Measurements from ENCODE around the gene P4HB. TPM values are rescaled to one million over a fixed set of nuclear protein-coding genes. Genes with fewer than 3 reads are reported as not detected.

P4HB gene
- total RNA-seq, 3 donors from 2014 or later, result 442 to 487 (median 478) TPM

GRCh38 chr17:81802856-81803643, 57.3 kb downstream of the P4HB start:
- no peak for ATAC-seq
- H3K36me3 Mint-ChIP-seq (ENCODE audit: insufficient read depth), result no peaks in the 10 kb centered on the region
- no peak overlapping the region for H3K4me3 Mint-ChIP-seq

GRCh38 chr17:81802048-81802758, 58.1 kb downstream of the P4HB start:
- Mint-ChIP-seq H3K4me3 (no peak overlapping the region), H3K27me3 (ENCODE audit: low read depth) (peaks cover 41% of the 10 kb centered on the region), H3K9me3 (no peaks in the 10 kb centered on the region), H3K4me1 (ENCODE audit: low read depth) (peaks cover 1% of the 10 kb centered on the region), H3K36me3 (ENCODE audit: insufficient read depth) (no peaks in the 10 kb centered on the region)
- ATAC-seq (no peak), DNase-seq (no peak)

More at GRCh38 chr17:81802856-81803643, 57.3 kb downstream of the P4HB start:
- H3K9me3 Mint-ChIP-seq, result no peaks in the 10 kb centered on the region
- no peak for DNase-seq
- peaks cover 1% of the 10 kb centered on the region for H3K4me1 Mint-ChIP-seq (ENCODE audit: low read depth)
- H3K27me3 Mint-ChIP-seq (ENCODE audit: low read depth), result peaks cover 44% of the 10 kb centered on the region

GRCh38 chr17:81801327-81801726, 59.0 kb downstream of the P4HB start:
- Mint-ChIP-seq H3K36me3 (ENCODE audit: insufficient read depth) (no peaks in the 10 kb centered on the region), H3K27me3 (ENCODE audit: low read depth) (peaks cover 41% of the 10 kb centered on the region), H3K4me3 (no peak overlapping the region), H3K4me1 (ENCODE audit: low read depth) (peaks cover 1% of the 10 kb centered on the region), H3K9me3 (no peaks in the 10 kb centered on the region)
- DNase-seq, result no peak
- ATAC-seq, result no peak

GRCh38 chr17:81794509-81794908, 65.8 kb downstream of the P4HB start:
- Mint-ChIP-seq H3K36me3 (ENCODE audit: insufficient read depth) (no peaks in the 10 kb centered on the region), H3K9me3 (no peaks in the 10 kb centered on the region), H3K4me3 (no peak overlapping the region), H3K27me3 (ENCODE audit: low read depth) (peaks cover 6% of the 10 kb centered on the region), H3K4me1 (ENCODE audit: low read depth) (no peaks in the 10 kb centered on the region)
- no peak for ATAC-seq
- DNase-seq, result no peak

GRCh38 chr17:81794074-81794476, 66.3 kb downstream of the P4HB start:
- DNase-seq, result no peak

More at GRCh38 chr17:81794074-81794476, 66.3 kb downstream of the P4HB start:
- no peak overlapping the region for H3K4me3 Mint-ChIP-seq
- no peaks in the 10 kb centered on the region for H3K36me3 Mint-ChIP-seq (ENCODE audit: insufficient read depth)
- H3K9me3 Mint-ChIP-seq, result no peaks in the 10 kb centered on the region
- peaks cover 3% of the 10 kb centered on the region for H3K27me3 Mint-ChIP-seq (ENCODE audit: low read depth)
- no peaks in the 10 kb centered on the region for H3K4me1 Mint-ChIP-seq (ENCODE audit: low read depth)
- ATAC-seq, result no peak

Other genes starting within 250 kb of the P4HB start
- gene NPLOC4, start 223.4 kb downstream of the P4HB start, total RNA-seq, result 100 to 1,000 TPM; 153 to 201 (median 167) TPM
- gene TSPAN10, start 223.3 kb downstream of the P4HB start, total RNA-seq, result under 1 TPM in 2 of 3 donors, not detected in 1; 0.11 to 0.18 TPM
- under 1 TPM in 1 of 3 donors, not detected in 2; 0.35 TPM for gene PDE6G, start 204.0 kb downstream of the P4HB start, total RNA-seq
- gene OXLD1, start 193.9 kb downstream of the P4HB start, total RNA-seq, result 10 to 100 TPM; 35.0 to 41.1 (median 35.3) TPM
- 10 to 100 TPM; 82.9 to 91.9 (median 84.9) TPM for gene CCDC137, start 193.8 kb downstream of the P4HB start, total RNA-seq
- gene ARL16, start 176.7 kb downstream of the P4HB start, total RNA-seq, result 10 to 100 TPM; 27.3 to 38.6 (median 27.9) TPM
- gene HGS, start 176.5 kb downstream of the P4HB start, total RNA-seq, result 100 to 1,000 TPM; 146 to 162 (median 147) TPM
- 100 to 1,000 TPM; 294 to 372 (median 359) TPM for gene MRPL12, start 157.2 kb downstream of the P4HB start, total RNA-seq
- 10 to 100 TPM; 29.9 to 47.8 (median 38.8) TPM for gene SLC25A10, start 148.3 kb downstream of the P4HB start, total RNA-seq
- not detected for gene GCGR, start 56.4 kb downstream of the P4HB start, total RNA-seq
- gene MCRIP1, start 27.2 kb downstream of the P4HB start, total RNA-seq, result 100 to 1,000 TPM; 100 to 112 (median 110) TPM
- not detected for gene PPP1R27, start 25.5 kb downstream of the P4HB start, total RNA-seq
- gene ARHGDIA, start 10.8 kb upstream of the P4HB start, total RNA-seq, result 100 to 1,000 TPM; 789 to 858 (median 821) TPM
- 100 to 1,000 TPM; 321 to 369 (median 324) TPM for gene ALYREF, start 31.1 kb upstream of the P4HB start, total RNA-seq
- 100 to 1,000 TPM; 128 to 157 (median 153) TPM for gene ANAPC11, start 31.2 kb upstream of the P4HB start, total RNA-seq
- gene NPB, start 41.7 kb upstream of the P4HB start, total RNA-seq, result under 1 TPM in 2 of 3 donors, not detected in 1; 0.14 to 0.24 TPM
- gene PCYT2, start 50.9 kb upstream of the P4HB start, total RNA-seq, result 10 to 100 TPM; 23.5 to 25.8 (median 25.7) TPM
- 10 to 100 TPM; 41.1 to 47.2 (median 46.3) TPM for gene SIRT7, start 57.6 kb upstream of the P4HB start, total RNA-seq
- gene MAFG, start 67.2 kb upstream of the P4HB start, total RNA-seq, result 10 to 100 TPM; 42.9 to 50.9 (median 43.4) TPM
- gene PYCR1, start 76.8 kb upstream of the P4HB start, total RNA-seq, result 100 to 1,000 TPM; 192 to 199 (median 194) TPM
- not detected for gene MYADML2, start 86.7 kb upstream of the P4HB start, total RNA-seq
- under 1 TPM; 0.40 to 0.56 (median 0.41) TPM for gene NOTUM, start 100.7 kb upstream of the P4HB start, total RNA-seq
- gene ASPSCR1, start 117.1 kb upstream of the P4HB start, total RNA-seq, result 10 to 100 TPM; 41.4 to 41.9 (median 41.6) TPM
- gene CENPX, start 162.3 kb upstream of the P4HB start, total RNA-seq, result 100 to 1,000 TPM; 145 to 189 (median 183) TPM
- gene LRRC45, start 162.8 kb upstream of the P4HB start, total RNA-seq, result 10 to 100 TPM; 19.5 to 31.4 (median 30.8) TPM
- gene RAC3, start 171.1 kb upstream of the P4HB start, total RNA-seq, result 1 to 10 TPM; 4.1 to 7.7 (median 4.8) TPM
- gene DCXR, start 177.2 kb upstream of the P4HB start, total RNA-seq, result 10 to 100 TPM; 74.2 to 88.6 (median 76.9) TPM
- 10 to 100 TPM; 20.3 to 21.5 (median 20.4) TPM for gene RFNG, start 191.3 kb upstream of the P4HB start, total RNA-seq
- 100 to 1,000 TPM; 172 to 183 (median 177) TPM for gene GPS1, start 191.4 kb upstream of the P4HB start, total RNA-seq
- gene DUS1L, start 205.3 kb upstream of the P4HB start, total RNA-seq, result 100 to 1,000 TPM; 323 to 369 (median 326) TPM
- 100 to 1,000 TPM; 365 to 468 (median 403) TPM for gene FASN, start 237.7 kb upstream of the P4HB start, total RNA-seq

Measured in activated T-cell treated with anti-CD3 and anti-CD28 coated beads, Interleukin-2, amount 50 U/mL, for 4 hours (primary cell).